GM18511 (cell line): ENCODE data around the gene HOXC6.
"Not testable (repeated sequence)": the region's sequence is repeated elsewhere in the genome, so short reads cannot be mapped to it uniquely, and the experiment has no call there.

Experiments
- ATAC-seq: cut with Tn5 transposase; IDR thresholded peaks from one replicate; pipeline ENCODE4 v1.9.1; 2021; ENCODE audit warnings: mild to moderate bottlenecking, moderate library complexity; ENCODE audit not compliant: unreplicated experiment

Gene HOXC6

GRCh38 chr12:54038871-54039414, 10.7 kb downstream of the HOXC6 start:
- no peak for ATAC-seq

- ATAC-seq = no peak
Measured at GRCh38 chr12:54039417-54040147, 11.3 kb downstream of the HOXC6 start.

- ATAC-seq = no peak
Measured at GRCh38 chr12:54040148-54040494, 11.9 kb downstream of the HOXC6 start.

- no peak for ATAC-seq
Measured at GRCh38 chr12:54040648-54041047, 12.4 kb downstream of the HOXC6 start.

- ATAC-seq = no peak
Measured at GRCh38 chr12:54041097-54041690, 13.0 kb downstream of the HOXC6 start.

GRCh38 chr12:54042033-54042432, 13.8 kb downstream of the HOXC6 start:
- ATAC-seq = not testable (repeated sequence)

GRCh38 chr12:54042970-54043853, 15.0 kb downstream of the HOXC6 start:
- no peak for ATAC-seq

GRCh38 chr12:54044425-54045103, 16.3 kb downstream of the HOXC6 start:
- ATAC-seq = no peak

- ATAC-seq = no peak
Measured at GRCh38 chr12:54045401-54045800, 17.2 kb downstream of the HOXC6 start.

GRCh38 chr12:54045868-54046521, 17.8 kb downstream of the HOXC6 start:
- no peak for ATAC-seq

- no peak for ATAC-seq
Measured at GRCh38 chr12:54046809-54047159, 18.5 kb downstream of the HOXC6 start.

GRCh38 chr12:54047160-54047963, 19.1 kb downstream of the HOXC6 start:
- ATAC-seq = no peak

- no peak for ATAC-seq
Measured at GRCh38 chr12:54047964-54048303, 19.7 kb downstream of the HOXC6 start.

GRCh38 chr12:54048406-54049093, 20.3 kb downstream of the HOXC6 start:
- ATAC-seq = no peak

GRCh38 chr12:54049108-54049507, 20.9 kb downstream of the HOXC6 start:
- no peak for ATAC-seq

- ATAC-seq = no peak
Measured at GRCh38 chr12:54050482-54050810, 22.2 kb downstream of the HOXC6 start.

- ATAC-seq = no peak
Measured at GRCh38 chr12:54051026-54051842, 23.0 kb downstream of the HOXC6 start.

- no peak for ATAC-seq
Measured at GRCh38 chr12:54051874-54052437, 23.7 kb downstream of the HOXC6 start.
